Common myeloid progenitor, CD34-positive (primary cell): ENCODE data around the gene SLAMF1.

Experiments
- CTCF ChIA-PET: fragments of 350-600 bp; sonication (Branson Sonifier 250); formaldehyde crosslinking; loops from one replicate; lab custom pipeline; 2021; ENCODE audit warnings: antibody characterized with exemption; lab: Charles Lee
- POLR2A ChIA-PET: fragments of 350-600 bp; sonication (Branson Sonifier 250); formaldehyde crosslinking; loops from one replicate; lab custom pipeline; 2021; ENCODE audit warnings: antibody characterized with exemption; lab: Charles Lee
- DNase-seq, 3 donors: peaks; one replicate each; pipeline versions ENCODE4 v3.0.0 to v3.0.0-alpha.2; 2013
- H3K27ac ChIP-seq, 2 experiments: 1 replicate in 1 of 2; 2 replicates in 1 of 2; pipeline ENCODE4 v1.7.0; 2013; ENCODE audit warnings: inconsistent platforms in 2 of 2, low read length in 2 of 2, mild to moderate bottlenecking in 2 of 2, low read depth in 1 of 2, moderate library complexity in 1 of 2; ENCODE audit not compliant: severe bottlenecking in 2 of 2, insufficient read depth in 1 of 2, poor library complexity in 1 of 2
- H3K27me3 ChIP-seq, 5 experiments: replicated peaks in 2 of 5; 1 replicate in 3 of 5; 2 replicates in 2 of 5; pipeline versions ENCODE4 v1.6.1 to v1.7.0; 2013; ENCODE audit warnings: low read length in 4 of 5, mild to moderate bottlenecking in 2 of 5, moderate library complexity in 2 of 5, inconsistent platforms in 1 of 5; ENCODE audit not compliant: insufficient read depth in 5 of 5, control insufficient read depth in 4 of 5
- H3K36me3 ChIP-seq, 4 experiments: 1 replicate in 2 of 4; 2 replicates in 2 of 4; pipeline versions ENCODE4 v1.6.1 to v1.7.0; 2013; ENCODE audit warnings: low read length in 3 of 4, control low read depth in 1 of 4, mild to moderate bottlenecking in 1 of 4; ENCODE audit not compliant: control insufficient read depth in 4 of 4, insufficient read depth in 4 of 4
- H3K4me1 ChIP-seq, 4 experiments: 1 replicate in 3 of 4; 2 replicates in 1 of 4; pipeline versions ENCODE4 v1.6.1 to v1.7.1; 2013; ENCODE audit warnings: low read length in 3 of 4, mild to moderate bottlenecking in 3 of 4, control low read depth in 1 of 4, inconsistent platforms in 1 of 4, moderate library complexity in 1 of 4; ENCODE audit not compliant: control insufficient read depth in 4 of 4, insufficient read depth in 4 of 4; ENCODE audit errors: control extremely low read depth in 1 of 4
- H3K4me3 ChIP-seq, 7 experiments: 1 replicate in 4 of 7; 2 replicates in 3 of 7; pipeline versions ENCODE4 v1.5.1 to v1.7.0; 2013; ENCODE audit warnings: mild to moderate bottlenecking in 7 of 7, low read length in 6 of 7, moderate library complexity in 6 of 7, inconsistent platforms in 2 of 7, low read depth in 2 of 7, control low read depth in 1 of 7; ENCODE audit not compliant: insufficient read depth in 4 of 7, control insufficient read depth in 1 of 7; ENCODE audit errors: extremely low read depth in 1 of 7
- H3K9me3 ChIP-seq, 5 experiments: 1 replicate in 4 of 5; 2 replicates in 1 of 5; pipeline versions ENCODE4 v1.6.1 to v1.7.1; 2013; ENCODE audit warnings: low read length in 4 of 5, mild to moderate bottlenecking in 2 of 5, inconsistent platforms in 1 of 5, low read depth in 1 of 5, moderate library complexity in 1 of 5; ENCODE audit not compliant: control insufficient read depth in 4 of 5, insufficient read depth in 2 of 5; ENCODE audit errors: control extremely low read depth in 1 of 5
- WGBS: methylation state at CpG from one replicate; pipeline ENCODE4 v1.1.5; 2013; ENCODE audit not compliant: insufficient coverage; 5-methylcytosine and 5-hydroxymethylcytosine counted together

SLAMF1 gene

DNA sequence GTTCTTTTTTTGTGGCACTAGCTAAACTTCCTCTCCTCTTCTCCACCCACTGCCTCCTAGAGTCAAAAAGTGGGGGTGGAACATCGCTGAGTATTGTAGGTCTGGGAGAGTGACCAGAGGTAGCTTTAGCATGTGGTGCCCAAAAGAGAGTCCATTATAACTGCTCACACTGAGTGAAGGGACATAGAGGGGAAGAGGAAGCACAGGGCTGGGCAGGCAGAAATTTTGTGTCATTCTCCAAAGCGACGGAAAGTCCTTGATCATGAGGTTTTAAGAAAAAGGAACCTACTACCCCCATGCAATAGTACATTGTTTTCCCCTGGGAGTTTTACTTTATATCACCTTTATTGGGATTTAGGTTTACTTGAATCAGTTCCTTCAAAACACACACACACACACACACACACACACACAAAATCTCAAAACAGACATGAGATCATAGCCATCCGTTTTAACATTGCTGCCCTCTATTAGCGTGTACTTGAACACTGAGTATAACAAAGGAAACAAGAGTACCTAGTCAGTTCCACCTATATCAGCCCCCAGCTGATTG lies 71.7 kb downstream of the SLAMF1 start:
- Histone ChIP-seq H3K27ac (no peak overlapping the region), H3K27me3 (peaks cover 0 to 26% (median 7%) of the 10 kb centered on the region in 5 experiments)
- WGBS = 100% methylated on average over 1 of the region's 5 CpGs

DNA sequence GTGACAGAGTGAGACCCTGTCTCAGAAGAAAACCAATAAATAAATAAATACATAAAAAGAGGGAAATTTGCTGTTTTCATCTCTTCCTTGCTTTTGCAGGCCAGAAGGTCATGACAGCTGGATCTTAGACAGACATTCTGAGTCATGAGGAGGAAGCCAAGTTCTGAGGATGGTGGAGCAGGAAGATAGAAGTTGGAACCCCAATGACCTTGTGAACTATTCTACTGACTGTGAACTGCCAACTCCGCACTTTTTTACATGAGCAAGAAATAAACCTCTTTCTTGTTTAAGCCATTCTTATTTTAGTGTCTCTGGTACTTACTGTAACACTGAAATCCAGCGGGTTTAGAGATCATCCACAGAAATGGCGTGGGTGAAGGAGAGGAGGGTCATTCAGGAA lies 76.0 kb downstream of the SLAMF1 start:
- WGBS = 80% methylated on average over 2 of the region's 3 CpGs

More for the DNA sequence above, 71.7 kb downstream of the SLAMF1 start:
- Histone ChIP-seq H3K4me1 (peaks cover 23 to 60% (median 42%) of the 10 kb centered on the region in 4 experiments), H3K9me3 (no peaks in the 10 kb centered on the region), H3K4me3 (peak overlapping the region in 4 of 7 experiments; percentile 3 to 48 (median 24)), H3K36me3 (peaks cover 0 to 6% (median 2%) of the 10 kb centered on the region in 4 experiments)
- ChIA-PET POLR2A (no interaction called here), CTCF (interaction anchor here (0.8 to 3.8 kb wide), 13 partner anchors 9 to 107 kb away, joined by 3 to 17 read pairs (median 4); no protein-coding TSS in a partner anchor)
- DNase-seq = peak in 2 of 3 donors; percentile 56 to 67

DNA sequence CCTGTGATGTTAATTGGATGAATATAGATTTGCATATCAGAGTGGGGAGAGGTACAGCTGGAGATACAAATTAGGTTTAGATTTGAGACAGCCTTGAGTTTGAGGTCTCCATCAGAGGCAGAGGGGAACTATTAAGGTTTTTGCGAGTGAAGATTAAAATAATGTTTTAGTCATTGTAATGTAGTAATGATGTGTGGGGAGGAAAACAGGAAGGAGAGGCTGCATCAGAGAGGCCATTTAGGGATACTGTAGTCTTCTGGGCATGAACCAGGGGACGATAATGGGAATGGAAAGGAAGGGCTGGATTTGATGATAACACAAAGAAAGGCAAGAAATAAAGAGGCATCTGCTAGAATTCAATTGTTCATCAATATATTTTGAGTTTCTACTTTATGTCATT lies 77.0 kb downstream of the SLAMF1 start:
- H3K36me3 ChIP-seq = peaks cover 0 to 12% (median 6%) of the 10 kb centered on the region in 4 experiments
- CTCF ChIA-PET = interaction anchor here (0.8 to 1.3 kb wide), 6 partner anchors 9 to 58 kb away, joined by 3 to 4 read pairs (median 4); no protein-coding TSS in a partner anchor
- no peaks in the 10 kb centered on the region for H3K9me3 ChIP-seq
- no peak overlapping the region for H3K27ac ChIP-seq
- no peak overlapping the region for H3K4me3 ChIP-seq
- peaks cover 7 to 50% (median 36%) of the 10 kb centered on the region in 4 experiments for H3K4me1 ChIP-seq
- peaks cover 0 to 49% (median 9%) of the 10 kb centered on the region in 5 experiments for H3K27me3 ChIP-seq
- POLR2A ChIA-PET = no interaction called here
- 44% methylated on average over 2 of the region's 2 CpGs for WGBS
- no peak for DNase-seq

More for the DNA sequence above, 76.0 kb downstream of the SLAMF1 start:
- Histone ChIP-seq H3K36me3 (peaks cover 0 to 6% (median 2%) of the 10 kb centered on the region in 4 experiments), H3K9me3 (no peaks in the 10 kb centered on the region), H3K4me1 (peaks cover 12 to 61% (median 44%) of the 10 kb centered on the region in 4 experiments), H3K27ac (no peak overlapping the region), H3K27me3 (peaks cover 0 to 40% (median 9%) of the 10 kb centered on the region in 5 experiments), H3K4me3 (no peak overlapping the region)
- ChIA-PET POLR2A (no interaction called here), CTCF (interaction anchor here (1.0 to 1.1 kb wide), 2 partner anchors 17 to 30 kb away, joined by 3 read pairs; no protein-coding TSS in a partner anchor)
- no peak for DNase-seq

DNA sequence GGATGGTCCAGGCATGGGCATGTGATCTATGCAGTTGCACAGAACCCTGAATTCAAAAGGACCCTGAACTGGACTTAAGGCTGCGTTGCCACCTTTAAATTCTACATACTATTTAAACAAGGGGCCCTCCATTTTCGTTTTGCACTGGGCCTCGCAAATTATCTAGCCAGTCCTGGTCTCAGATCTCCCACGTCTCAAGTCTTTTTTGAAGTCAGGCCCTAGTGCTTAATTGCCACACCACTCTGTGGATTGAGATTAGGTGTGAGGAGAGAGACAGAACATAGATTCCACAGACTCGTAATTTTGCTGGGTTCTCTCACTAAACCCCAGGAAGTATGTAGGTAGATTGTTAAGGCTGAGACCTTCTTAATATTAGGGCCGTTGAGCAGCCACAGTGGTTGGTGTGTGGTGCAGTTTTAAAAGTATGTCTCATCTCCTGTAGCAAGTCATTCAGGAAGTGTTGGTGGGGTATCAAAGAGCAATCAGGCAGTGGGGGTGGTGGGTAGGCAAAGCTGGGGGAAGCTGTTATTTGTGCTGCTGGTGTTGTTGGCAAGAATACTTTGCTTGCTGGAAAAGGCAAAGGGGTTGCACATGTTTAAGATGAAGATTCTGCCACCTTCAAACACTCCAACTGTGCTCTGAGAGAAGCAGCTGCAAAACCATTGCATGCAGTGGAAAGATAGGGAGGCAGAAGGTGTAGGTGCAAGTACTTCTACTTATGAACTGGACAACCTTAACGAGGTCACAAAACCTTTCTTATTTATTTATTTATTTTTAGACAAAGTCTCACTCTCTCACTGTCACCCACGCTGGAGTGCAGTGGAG lies 78.8 kb downstream of the SLAMF1 start:
- CTCF ChIA-PET = interaction anchor here (1.5 to 1.6 kb wide), 2 partner anchors 22 to 27 kb away, joined by 3 read pairs; no protein-coding TSS in a partner anchor
- peaks cover 4 to 30% (median 13%) of the 10 kb centered on the region in 4 experiments for H3K36me3 ChIP-seq
- H3K4me1 ChIP-seq = peaks cover 3 to 42% (median 27%) of the 10 kb centered on the region in 4 experiments
- DNase-seq = peak; percentile 87 to 98 (median 96)
- peak overlapping the region in 4 of 7 experiments; percentile 10 to 51 (median 38) for H3K4me3 ChIP-seq
- H3K27ac ChIP-seq = peak overlapping the region in 1 of 2 experiments; percentile 69
- H3K27me3 ChIP-seq = peaks cover 0 to 54% (median 9%) of the 10 kb centered on the region in 5 experiments
- 8% methylated on average over 7 of the region's 8 CpGs for WGBS
- POLR2A ChIA-PET = interaction anchor here (1.2 to 1.3 kb wide), 2 partner anchors 11 to 27 kb away, joined by 4 read pairs; partner anchors contain the start of gene CD84
- H3K9me3 ChIP-seq = peaks cover 0 to 6% (median 2%) of the 10 kb centered on the region in 5 experiments

DNA sequence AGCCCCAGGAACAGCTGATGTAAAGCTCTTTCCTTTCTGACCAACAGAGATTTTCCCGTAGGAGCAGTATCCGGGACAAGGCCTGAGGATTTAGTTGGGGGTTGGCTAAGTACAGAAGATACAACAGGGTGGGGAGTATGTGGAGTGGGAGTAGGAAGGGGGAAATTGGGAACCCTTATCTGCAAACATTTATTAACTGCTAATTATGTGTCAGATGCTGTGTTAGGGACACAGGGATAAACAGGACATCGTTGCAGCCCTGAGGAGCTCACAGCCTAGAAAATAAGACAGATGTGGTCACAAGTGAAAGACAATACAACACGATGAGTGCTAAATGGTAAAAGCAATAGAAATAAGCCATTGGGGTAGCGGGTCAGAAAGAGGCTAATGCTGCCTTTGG lies 79.5 kb downstream of the SLAMF1 start:
- H3K27ac ChIP-seq = peak overlapping the region in 1 of 2 experiments; percentile 69
- ChIA-PET POLR2A (interaction anchor here (1.2 kb wide), 1 partner anchor 12 kb away, joined by 4 read pairs; the partner anchor contains the start of gene CD84), CTCF (interaction anchor here (0.6 to 3.0 kb wide), 4 partner anchors 9 to 139 kb away, joined by 3 to 17 read pairs (median 4); no protein-coding TSS in a partner anchor)
- WGBS = 83% methylated on average over 1 of the region's 5 CpGs
- H3K9me3 ChIP-seq = peaks cover 1 to 11% (median 7%) of the 10 kb centered on the region in 5 experiments
- DNase-seq = no peak
- peaks cover 3 to 42% (median 27%) of the 10 kb centered on the region in 4 experiments for H3K4me1 ChIP-seq
- H3K4me3 ChIP-seq = peak overlapping the region in 3 of 7 experiments; percentile 37 to 51 (median 40)
- H3K27me3 ChIP-seq = peaks cover 0 to 52% (median 9%) of the 10 kb centered on the region in 5 experiments
- H3K36me3 ChIP-seq = peaks cover 4 to 33% (median 13%) of the 10 kb centered on the region in 4 experiments

DNA sequence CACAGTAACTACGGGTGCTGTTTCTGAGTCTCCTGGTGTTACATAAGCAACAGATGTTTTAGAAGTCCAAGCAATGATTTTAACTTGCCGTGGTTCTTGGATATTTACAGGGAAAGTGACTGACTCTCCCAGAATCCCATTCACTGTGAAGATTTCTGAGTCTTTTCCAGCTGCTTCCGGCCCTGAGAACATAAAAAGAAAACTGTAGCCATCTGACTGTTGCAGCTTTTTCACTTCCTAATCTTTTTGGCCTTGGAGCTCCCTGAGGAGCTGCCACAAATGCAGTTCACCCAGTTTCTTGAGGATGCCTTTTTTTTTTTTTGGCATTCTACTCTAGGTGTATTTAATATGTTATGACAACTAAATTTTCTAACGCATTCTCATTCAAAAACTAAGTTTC lies 81.3 kb downstream of the SLAMF1 start:
- H3K4me1 ChIP-seq = peaks cover 3 to 34% (median 27%) of the 10 kb centered on the region in 4 experiments
- ChIA-PET CTCF (interaction anchor here (0.9 to 3.0 kb wide), 5 partner anchors 10 to 214 kb away, joined by 3 to 17 read pairs (median 4); no protein-coding TSS in a partner anchor), POLR2A (no interaction called here)
- H3K27me3 ChIP-seq = peaks cover 0 to 40% (median 2%) of the 10 kb centered on the region in 5 experiments
- 96% methylated on average over 3 of the region's 4 CpGs for WGBS
- H3K27ac ChIP-seq = no peak overlapping the region
- no peak overlapping the region for H3K4me3 ChIP-seq
- H3K36me3 ChIP-seq = peaks cover 4 to 28% (median 11%) of the 10 kb centered on the region in 4 experiments
- no peak for DNase-seq
- H3K9me3 ChIP-seq = peaks cover 2 to 11% (median 9%) of the 10 kb centered on the region in 5 experiments
